Breast epithelium (tissue), 4 donors: ENCODE measurements around the gene TECTA. TPM values are rescaled to one million over a fixed set of nuclear protein-coding genes. Genes with fewer than 3 reads are reported as not detected.

Experiments
- DNase-seq, 2 donors: peaks; one replicate each; pipeline ENCODE4 v3.0.0-alpha.2; 2019; ENCODE audit warnings: low spot score in 2 of 2
- H3K27ac ChIP-seq, 2 donors: fragments of 200-600 bp; sonication (generic) in 1 of 2; one replicate each; pipeline ENCODE4 v1.5.1; 2016 to 2019; ENCODE audit warnings: mild to moderate bottlenecking in 1 of 2
- H3K27me3 ChIP-seq, 2 donors: fragments of 200-600 bp; sonication (generic) in 1 of 2; one replicate each; pipeline versions ENCODE4 v1.5.1 to v1.6.0; 2017 to 2019; ENCODE audit warnings: control low read depth in 1 of 2, mild to moderate bottlenecking in 1 of 2
- H3K36me3 ChIP-seq: fragments of 200-600 bp; one replicate; pipeline ENCODE4 v1.5.1; 2019
- H3K4me1 ChIP-seq, 2 donors: fragments of 200-600 bp; sonication (generic); one replicate each; pipeline ENCODE4 v1.5.1; 2016 to 2019; ENCODE audit warnings: control low read depth in 1 of 2
- H3K4me3 ChIP-seq, 3 donors: fragments of 200-600 bp; sonication (generic); 1 replicate in 2 of 3; 2 replicates in 1 of 3; pipeline ENCODE4 v1.5.1; 2016 to 2019; ENCODE audit warnings: mild to moderate bottlenecking in 3 of 3, moderate library complexity in 2 of 3
- H3K9me3 ChIP-seq, 2 donors: fragments of 200-600 bp; sonication (generic) in 1 of 2; one replicate each; pipeline ENCODE4 v1.5.1; 2016 to 2019; ENCODE audit warnings: control low read depth in 1 of 2
- POLR2A ChIP-seq: fragments of 450-650 bp; IDR thresholded peaks from one replicate; pipeline ENCODE4 v1.6.1; 2016; ENCODE audit warnings: antibody characterized with exemption, mild to moderate bottlenecking, moderate library complexity
- POLR2AphosphoS5 ChIP-seq, 3 donors: sonication (generic); formaldehyde crosslinking; IDR thresholded peaks; one replicate each; pipeline ENCODE4 v1.6.1; 2017; ENCODE audit warnings: antibody characterized with exemption in 3 of 3
- intact Hi-C: fragments of 100-400 bp; cut with DNase I; formaldehyde crosslinking; loops from one replicate; pipeline ENCODE4 v1.15.1; 2023; ENCODE audit warnings: low total_unique reads
- total RNA-seq, 3 donors: library from RNA; depleted of rRNA; stranded (reverse); fragments of >200 nt; gene quantifications; one replicate each; pipeline ENCODE4 v1.1.0, GENCODE V29; 2016
- TF ChIP-seq, protein P1 (sequence below), 3 donors: fragments of 450-650 bp; IDR thresholded peaks; one replicate each; pipeline ENCODE4 v1.5.1; 2016 to 2017; ENCODE audit warnings: antibody characterized with exemption in 3 of 3, mild to moderate bottlenecking in 3 of 3, moderate library complexity in 3 of 3

TECTA gene
- total RNA-seq, 3 donors from 2014 or later = 0.64 to 1.3 (median 0.88) TPM

DNA sequence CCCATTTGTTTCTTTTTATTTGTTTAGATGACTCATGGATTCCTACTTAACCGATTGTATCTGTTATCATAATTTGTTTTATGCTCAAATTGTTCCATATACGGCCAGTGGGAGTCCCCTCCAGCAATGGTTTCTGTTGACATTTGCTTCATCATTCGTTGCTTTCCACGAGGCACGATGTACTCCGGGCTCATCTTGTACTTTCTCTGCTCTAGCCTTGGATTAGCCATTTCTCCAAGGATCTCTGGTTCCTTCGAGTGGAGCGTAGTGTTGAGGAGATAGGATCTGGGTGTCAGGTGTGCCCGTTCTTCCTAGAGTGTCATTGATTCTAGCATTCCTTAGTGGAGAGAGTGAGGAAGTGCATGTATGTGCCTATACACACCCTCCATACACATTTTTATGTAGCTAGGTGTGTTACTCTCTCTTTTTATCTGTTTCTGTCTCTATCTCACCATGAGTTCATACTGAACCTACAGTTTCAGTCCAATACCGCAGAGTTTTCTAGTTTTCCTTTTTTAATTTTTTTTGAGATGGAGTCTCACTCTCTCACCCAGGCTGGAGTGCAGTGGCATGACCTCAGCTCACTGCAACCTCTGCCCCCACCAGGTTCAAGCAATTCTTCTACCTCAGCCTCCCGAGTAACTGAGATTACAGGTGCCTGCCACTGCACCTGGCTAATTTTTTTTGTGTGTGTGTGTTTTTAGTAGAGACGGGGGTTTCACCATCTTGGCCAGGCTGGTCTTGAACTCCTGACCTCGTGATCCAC, 31.4 kb downstream of the TECTA start:
- TF ChIP-seq POLR2AphosphoS5 (IDR thresholded peaks at IDR 0.05) (no peak), POLR2A (no peak)
- TF ChIP-seq, protein P1, sequence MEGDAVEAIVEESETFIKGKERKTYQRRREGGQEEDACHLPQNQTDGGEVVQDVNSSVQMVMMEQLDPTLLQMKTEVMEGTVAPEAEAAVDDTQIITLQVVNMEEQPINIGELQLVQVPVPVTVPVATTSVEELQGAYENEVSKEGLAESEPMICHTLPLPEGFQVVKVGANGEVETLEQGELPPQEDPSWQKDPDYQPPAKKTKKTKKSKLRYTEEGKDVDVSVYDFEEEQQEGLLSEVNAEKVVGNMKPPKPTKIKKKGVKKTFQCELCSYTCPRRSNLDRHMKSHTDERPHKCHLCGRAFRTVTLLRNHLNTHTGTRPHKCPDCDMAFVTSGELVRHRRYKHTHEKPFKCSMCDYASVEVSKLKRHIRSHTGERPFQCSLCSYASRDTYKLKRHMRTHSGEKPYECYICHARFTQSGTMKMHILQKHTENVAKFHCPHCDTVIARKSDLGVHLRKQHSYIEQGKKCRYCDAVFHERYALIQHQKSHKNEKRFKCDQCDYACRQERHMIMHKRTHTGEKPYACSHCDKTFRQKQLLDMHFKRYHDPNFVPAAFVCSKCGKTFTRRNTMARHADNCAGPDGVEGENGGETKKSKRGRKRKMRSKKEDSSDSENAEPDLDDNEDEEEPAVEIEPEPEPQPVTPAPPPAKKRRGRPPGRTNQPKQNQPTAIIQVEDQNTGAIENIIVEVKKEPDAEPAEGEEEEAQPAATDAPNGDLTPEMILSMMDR (IDR thresholded peaks at IDR 0.05) = no peak
- Histone ChIP-seq H3K36me3 (no peaks in the 10 kb centered on the region), H3K4me3 (no peak overlapping the region), H3K9me3 (no peaks in the 10 kb centered on the region), H3K4me1 (no peaks in the 10 kb centered on the region), H3K27me3 (no peaks in the 10 kb centered on the region), H3K27ac (no peak overlapping the region)
- DNase-seq = no peak
- intact Hi-C loops = no loop called here

DNA sequence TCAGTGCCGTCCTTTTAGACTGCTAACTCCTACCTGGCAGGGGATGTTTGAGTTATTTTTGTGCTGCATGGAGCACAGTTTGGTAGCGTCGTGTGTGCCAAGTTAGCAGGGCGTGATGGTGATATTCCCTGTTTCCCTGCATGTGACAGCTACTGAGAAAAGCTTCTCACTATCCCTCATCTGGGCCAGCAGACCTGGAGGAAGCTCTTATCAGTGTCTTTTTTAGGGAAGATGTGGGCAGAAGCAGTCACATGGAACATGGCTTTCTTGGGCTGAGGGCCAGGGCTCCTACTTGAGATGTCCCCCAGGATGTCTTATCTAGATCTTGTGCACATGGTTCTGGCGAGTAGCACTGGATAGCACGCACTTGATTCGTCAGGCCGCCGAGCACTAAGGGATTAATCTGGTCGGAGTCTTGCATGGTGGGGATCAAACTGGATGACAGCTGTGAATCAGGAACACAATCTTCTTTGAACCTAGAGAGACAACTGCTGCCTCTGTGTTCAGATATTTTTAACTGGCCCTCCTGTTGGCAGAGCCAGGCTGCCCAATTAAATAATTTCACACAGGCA, 33.8 kb downstream of the TECTA start:
- Histone ChIP-seq H3K36me3 (no peaks in the 10 kb centered on the region), H3K27me3 (no peaks in the 10 kb centered on the region), H3K9me3 (no peaks in the 10 kb centered on the region), H3K27ac (no peak overlapping the region), H3K4me1 (no peaks in the 10 kb centered on the region), H3K4me3 (no peak overlapping the region)
- TF ChIP-seq, protein P1 (IDR thresholded peaks at IDR 0.05) = no peak
- no peak for TF ChIP-seq POLR2AphosphoS5 (IDR thresholded peaks at IDR 0.05)
- no peak for TF ChIP-seq POLR2A
- no peak for DNase-seq
- intact Hi-C loops = no loop called here

DNA sequence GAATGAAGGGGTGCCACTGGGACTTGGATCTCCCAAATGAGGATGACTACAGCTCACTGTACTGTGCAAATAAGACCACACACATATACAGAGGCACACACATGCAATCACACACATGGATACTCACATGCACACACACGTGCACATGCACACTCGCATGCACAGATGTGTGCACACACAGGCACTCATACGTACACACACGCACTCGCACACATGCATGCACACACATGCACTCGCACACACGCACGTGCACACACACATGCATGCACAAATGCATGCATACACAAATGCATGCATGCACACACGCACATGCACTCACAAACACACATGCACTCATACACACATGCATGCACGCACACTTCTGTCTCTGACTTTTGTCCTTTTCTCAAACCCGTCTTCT, 36.0 kb downstream of the TECTA start:
- TF ChIP-seq POLR2A = no peak
- no peak for TF ChIP-seq POLR2AphosphoS5 (IDR thresholded peaks at IDR 0.05)
- TF ChIP-seq, protein P1 (IDR thresholded peaks at IDR 0.05) = no peak
- H3K4me3 ChIP-seq = no peak overlapping the region
- H3K4me1 ChIP-seq = no peaks in the 10 kb centered on the region
- H3K27ac ChIP-seq = no peak overlapping the region
- no peaks in the 10 kb centered on the region for H3K9me3 ChIP-seq
- intact Hi-C loops = no loop called here
- no peaks in the 10 kb centered on the region for H3K36me3 ChIP-seq
- no peak for DNase-seq
- H3K27me3 ChIP-seq = no peaks in the 10 kb centered on the region

GRCh38 chr11:121138259-121138658, 37.2 kb downstream of the TECTA start:
- Histone ChIP-seq H3K4me1 (no peaks in the 10 kb centered on the region), H3K9me3 (no peaks in the 10 kb centered on the region), H3K36me3 (no peaks in the 10 kb centered on the region), H3K4me3 (no peak overlapping the region), H3K27me3 (no peaks in the 10 kb centered on the region), H3K27ac (no peak overlapping the region)
- DNase-seq = no peak
- no peak for TF ChIP-seq POLR2A
- TF ChIP-seq, protein P1 (IDR thresholded peaks at IDR 0.05) = no peak
- TF ChIP-seq POLR2AphosphoS5 (IDR thresholded peaks at IDR 0.05) = no peak
- intact Hi-C loops = no loop called here

DNA sequence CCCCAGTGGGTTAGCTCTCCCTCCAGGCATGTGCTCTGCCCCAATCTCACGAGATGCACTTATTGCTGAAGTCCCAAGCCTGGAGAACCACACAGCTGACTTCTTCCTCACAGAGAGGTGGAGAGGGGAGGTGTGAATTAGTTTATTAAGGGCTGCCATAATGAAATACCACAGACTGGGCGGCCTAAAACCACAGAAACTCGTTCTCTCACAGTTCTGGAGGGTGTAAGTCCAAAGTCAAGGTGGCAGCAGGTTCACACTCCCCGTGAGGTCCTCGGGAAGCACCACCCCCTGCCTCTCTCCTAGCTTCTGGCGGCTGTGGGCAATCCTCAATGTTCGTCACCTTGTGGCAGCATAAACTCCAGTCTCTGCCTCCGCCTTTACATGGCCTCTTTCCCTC, 39.3 kb downstream of the TECTA start:
- H3K27me3 ChIP-seq = no peaks in the 10 kb centered on the region
- no peak for TF ChIP-seq POLR2A
- TF ChIP-seq POLR2AphosphoS5 (IDR thresholded peaks at IDR 0.05) = no peak
- TF ChIP-seq, protein P1 (IDR thresholded peaks at IDR 0.05) = no peak
- intact Hi-C loops = no loop called here

More for the DNA sequence above, 39.3 kb downstream of the TECTA start:
- Histone ChIP-seq H3K9me3 (no peaks in the 10 kb centered on the region), H3K36me3 (no peaks in the 10 kb centered on the region), H3K27ac (no peak overlapping the region), H3K4me3 (no peak overlapping the region), H3K4me1 (no peaks in the 10 kb centered on the region)
- no peak for DNase-seq
